ENCODE data around the gene NMNAT3. TPM values are rescaled to one million over a fixed set of nuclear protein-coding genes. Genes with fewer than 3 reads are reported as not detected.

NMNAT3 gene
- total RNA-seq, 1 experiment from 2014 or later: 4.6 TPM

DNA sequence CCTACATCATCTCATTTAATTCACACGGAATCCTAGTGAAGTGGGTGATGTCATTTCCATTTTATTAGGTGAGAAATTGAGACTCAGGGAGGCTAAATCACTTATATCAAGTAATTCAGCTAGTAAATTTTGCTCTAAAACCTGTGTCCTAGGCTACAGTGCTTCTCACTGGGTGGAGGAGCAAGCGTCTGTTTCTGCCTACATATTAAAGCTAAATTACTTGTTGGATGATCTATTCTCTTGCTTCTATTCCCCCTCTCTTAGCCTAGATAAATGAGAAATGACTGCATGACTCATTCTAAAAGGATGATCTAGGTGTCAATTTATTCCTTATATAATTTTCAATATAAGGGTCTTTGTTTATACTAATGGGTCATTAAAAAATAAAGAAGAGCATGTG lies 100.4 kb downstream of the NMNAT3 start:
- ChIA-PET POLR2A (no interaction called here), CTCF (interaction anchor here (0.9 to 2.3 kb wide), 3 partner anchors 11 to 141 kb away, joined by 3 to 7 read pairs (median 3); no protein-coding TSS in a partner anchor)
- TF ChIP-seq, protein P1, sequence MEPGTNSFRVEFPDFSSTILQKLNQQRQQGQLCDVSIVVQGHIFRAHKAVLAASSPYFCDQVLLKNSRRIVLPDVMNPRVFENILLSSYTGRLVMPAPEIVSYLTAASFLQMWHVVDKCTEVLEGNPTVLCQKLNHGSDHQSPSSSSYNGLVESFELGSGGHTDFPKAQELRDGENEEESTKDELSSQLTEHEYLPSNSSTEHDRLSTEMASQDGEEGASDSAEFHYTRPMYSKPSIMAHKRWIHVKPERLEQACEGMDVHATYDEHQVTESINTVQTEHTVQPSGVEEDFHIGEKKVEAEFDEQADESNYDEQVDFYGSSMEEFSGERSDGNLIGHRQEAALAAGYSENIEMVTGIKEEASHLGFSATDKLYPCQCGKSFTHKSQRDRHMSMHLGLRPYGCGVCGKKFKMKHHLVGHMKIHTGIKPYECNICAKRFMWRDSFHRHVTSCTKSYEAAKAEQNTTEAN (CRISPR knock-in tag; IDR thresholded peaks at IDR 0.05): no peak
- no peak for TF ChIP-seq ZNF219 (CRISPR knock-in tag; IDR thresholded peaks at IDR 0.05; ENCODE audit: borderline replicate concordance)
- no peak for TF ChIP-seq MXD4 (CRISPR knock-in tag; IDR thresholded peaks at IDR 0.05; ENCODE audit: borderline replicate concordance)
- TF ChIP-seq NFE2L1 (CRISPR knock-in tag; IDR thresholded peaks at IDR 0.05): no peak
- TF ChIP-seq FOXK1 (CRISPR knock-in tag; IDR thresholded peaks at IDR 0.05): no peak
- TF ChIP-seq TEAD4 (CRISPR knock-in tag; IDR thresholded peaks at IDR 0.05): no peak
- no peak for TF ChIP-seq ZNF416 (CRISPR knock-in tag; IDR thresholded peaks at IDR 0.05)
- TF ChIP-seq, protein P2, sequence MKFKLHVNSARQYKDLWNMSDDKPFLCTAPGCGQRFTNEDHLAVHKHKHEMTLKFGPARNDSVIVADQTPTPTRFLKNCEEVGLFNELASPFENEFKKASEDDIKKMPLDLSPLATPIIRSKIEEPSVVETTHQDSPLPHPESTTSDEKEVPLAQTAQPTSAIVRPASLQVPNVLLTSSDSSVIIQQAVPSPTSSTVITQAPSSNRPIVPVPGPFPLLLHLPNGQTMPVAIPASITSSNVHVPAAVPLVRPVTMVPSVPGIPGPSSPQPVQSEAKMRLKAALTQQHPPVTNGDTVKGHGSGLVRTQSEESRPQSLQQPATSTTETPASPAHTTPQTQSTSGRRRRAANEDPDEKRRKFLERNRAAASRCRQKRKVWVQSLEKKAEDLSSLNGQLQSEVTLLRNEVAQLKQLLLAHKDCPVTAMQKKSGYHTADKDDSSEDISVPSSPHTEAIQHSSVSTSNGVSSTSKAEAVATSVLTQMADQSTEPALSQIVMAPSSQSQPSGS (CRISPR knock-in tag; IDR thresholded peaks at IDR 0.05; ENCODE audit: borderline replicate concordance, low read depth): no peak
- no peak for TF ChIP-seq PRRX2 (CRISPR knock-in tag; IDR thresholded peaks at IDR 0.05)
- Mint-ChIP-seq H3K27me3 (ENCODE audit: low read depth) (no peaks in the 10 kb centered on the region), H3K4me3 (no peak overlapping the region), H3K27ac (no peak overlapping the region), H3K4me1 (peaks cover 10% of the 10 kb centered on the region), H3K9me3 (no peaks in the 10 kb centered on the region), H3K36me3 (no peaks in the 10 kb centered on the region)
- DNase-seq (ENCODE audit: low spot score) (no peak), ATAC-seq (no peak)

DNA sequence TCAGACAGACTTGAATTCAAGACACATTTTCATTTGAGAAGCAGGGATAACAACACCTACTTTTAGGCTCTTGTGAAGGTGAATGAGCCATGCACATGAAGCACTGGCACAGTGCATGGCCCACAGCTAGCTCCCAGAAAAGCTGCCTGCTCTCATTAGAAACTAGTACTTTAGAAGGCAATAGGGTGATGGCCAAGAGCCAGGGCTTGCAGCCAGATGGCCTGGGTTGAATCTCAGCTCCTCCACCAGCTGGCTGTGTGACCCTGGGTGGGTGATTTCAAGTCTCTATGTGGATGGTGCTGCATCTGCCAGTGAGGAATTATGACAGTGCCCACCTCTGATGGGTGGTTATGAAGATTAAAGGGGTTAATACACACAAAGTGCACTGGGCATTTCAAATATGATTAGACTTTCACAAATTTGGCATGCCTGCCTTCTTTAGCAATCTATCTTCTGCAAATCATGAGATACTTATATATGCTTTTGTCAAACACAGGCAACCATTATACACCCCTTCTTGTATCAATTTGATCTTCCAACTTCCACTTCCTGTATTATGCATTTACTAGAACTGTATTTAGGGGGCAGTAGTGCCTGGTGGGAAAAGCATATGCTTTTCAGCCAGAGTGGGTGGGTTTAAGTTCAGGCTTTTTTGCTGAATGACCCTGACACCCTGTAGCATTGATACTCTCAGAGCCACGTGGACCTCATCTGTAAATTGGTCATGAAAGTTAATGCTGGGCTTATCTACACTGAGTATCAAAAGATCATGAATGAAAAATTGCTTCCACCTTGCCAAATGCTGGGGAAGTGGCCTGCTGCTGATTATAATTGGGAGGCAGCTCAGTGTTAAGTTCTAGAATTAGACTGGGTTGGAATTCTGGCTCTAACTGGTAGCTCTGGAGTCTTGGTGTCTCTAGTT lies 103.5 kb downstream of the NMNAT3 start:
- H3K27ac Mint-ChIP-seq: no peak overlapping the region
- no peak for ATAC-seq
- no peak overlapping the region for H3K4me3 Mint-ChIP-seq
- peaks cover 27% of the 10 kb centered on the region for H3K36me3 Mint-ChIP-seq
- DNase-seq (ENCODE audit: low spot score): no peak
- peaks cover 26% of the 10 kb centered on the region for H3K9me3 Mint-ChIP-seq
- H3K27me3 Mint-ChIP-seq (ENCODE audit: low read depth): peaks cover 8% of the 10 kb centered on the region; the same call in 1 of the 2 replicates
- H3K4me1 Mint-ChIP-seq: peaks cover 10% of the 10 kb centered on the region
- TF ChIP-seq, protein P3, sequence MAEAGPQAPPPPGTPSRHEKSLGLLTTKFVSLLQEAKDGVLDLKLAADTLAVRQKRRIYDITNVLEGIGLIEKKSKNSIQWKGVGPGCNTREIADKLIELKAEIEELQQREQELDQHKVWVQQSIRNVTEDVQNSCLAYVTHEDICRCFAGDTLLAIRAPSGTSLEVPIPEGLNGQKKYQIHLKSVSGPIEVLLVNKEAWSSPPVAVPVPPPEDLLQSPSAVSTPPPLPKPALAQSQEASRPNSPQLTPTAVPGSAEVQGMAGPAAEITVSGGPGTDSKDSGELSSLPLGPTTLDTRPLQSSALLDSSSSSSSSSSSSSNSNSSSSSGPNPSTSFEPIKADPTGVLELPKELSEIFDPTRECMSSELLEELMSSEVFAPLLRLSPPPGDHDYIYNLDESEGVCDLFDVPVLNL (CRISPR knock-in tag; IDR thresholded peaks at IDR 0.05; ENCODE audit: borderline replicate concordance, low read depth): no peak
- TF ChIP-seq, protein P4, sequence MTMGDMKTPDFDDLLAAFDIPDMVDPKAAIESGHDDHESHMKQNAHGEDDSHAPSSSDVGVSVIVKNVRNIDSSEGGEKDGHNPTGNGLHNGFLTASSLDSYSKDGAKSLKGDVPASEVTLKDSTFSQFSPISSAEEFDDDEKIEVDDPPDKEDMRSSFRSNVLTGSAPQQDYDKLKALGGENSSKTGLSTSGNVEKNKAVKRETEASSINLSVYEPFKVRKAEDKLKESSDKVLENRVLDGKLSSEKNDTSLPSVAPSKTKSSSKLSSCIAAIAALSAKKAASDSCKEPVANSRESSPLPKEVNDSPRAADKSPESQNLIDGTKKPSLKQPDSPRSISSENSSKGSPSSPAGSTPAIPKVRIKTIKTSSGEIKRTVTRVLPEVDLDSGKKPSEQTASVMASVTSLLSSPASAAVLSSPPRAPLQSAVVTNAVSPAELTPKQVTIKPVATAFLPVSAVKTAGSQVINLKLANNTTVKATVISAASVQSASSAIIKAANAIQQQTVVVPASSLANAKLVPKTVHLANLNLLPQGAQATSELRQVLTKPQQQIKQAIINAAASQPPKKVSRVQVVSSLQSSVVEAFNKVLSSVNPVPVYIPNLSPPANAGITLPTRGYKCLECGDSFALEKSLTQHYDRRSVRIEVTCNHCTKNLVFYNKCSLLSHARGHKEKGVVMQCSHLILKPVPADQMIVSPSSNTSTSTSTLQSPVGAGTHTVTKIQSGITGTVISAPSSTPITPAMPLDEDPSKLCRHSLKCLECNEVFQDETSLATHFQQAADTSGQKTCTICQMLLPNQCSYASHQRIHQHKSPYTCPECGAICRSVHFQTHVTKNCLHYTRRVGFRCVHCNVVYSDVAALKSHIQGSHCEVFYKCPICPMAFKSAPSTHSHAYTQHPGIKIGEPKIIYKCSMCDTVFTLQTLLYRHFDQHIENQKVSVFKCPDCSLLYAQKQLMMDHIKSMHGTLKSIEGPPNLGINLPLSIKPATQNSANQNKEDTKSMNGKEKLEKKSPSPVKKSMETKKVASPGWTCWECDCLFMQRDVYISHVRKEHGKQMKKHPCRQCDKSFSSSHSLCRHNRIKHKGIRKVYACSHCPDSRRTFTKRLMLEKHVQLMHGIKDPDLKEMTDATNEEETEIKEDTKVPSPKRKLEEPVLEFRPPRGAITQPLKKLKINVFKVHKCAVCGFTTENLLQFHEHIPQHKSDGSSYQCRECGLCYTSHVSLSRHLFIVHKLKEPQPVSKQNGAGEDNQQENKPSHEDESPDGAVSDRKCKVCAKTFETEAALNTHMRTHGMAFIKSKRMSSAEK (CRISPR knock-in tag; IDR thresholded peaks at IDR 0.05; ENCODE audit: borderline replicate concordance): no peak
- TF ChIP-seq SMAD4 (CRISPR knock-in tag; IDR thresholded peaks at IDR 0.05) (no peak), ESRRA (CRISPR knock-in tag; IDR thresholded peaks at IDR 0.05; ENCODE audit: borderline replicate concordance) (no peak), ZNF423 (CRISPR knock-in tag; IDR thresholded peaks at IDR 0.05) (no peak), TP53 (CRISPR knock-in tag; IDR thresholded peaks at IDR 0.05) (no peak), ZNF232 (CRISPR knock-in tag; IDR thresholded peaks at IDR 0.05) (no peak)
- TF ChIP-seq, protein P5, sequence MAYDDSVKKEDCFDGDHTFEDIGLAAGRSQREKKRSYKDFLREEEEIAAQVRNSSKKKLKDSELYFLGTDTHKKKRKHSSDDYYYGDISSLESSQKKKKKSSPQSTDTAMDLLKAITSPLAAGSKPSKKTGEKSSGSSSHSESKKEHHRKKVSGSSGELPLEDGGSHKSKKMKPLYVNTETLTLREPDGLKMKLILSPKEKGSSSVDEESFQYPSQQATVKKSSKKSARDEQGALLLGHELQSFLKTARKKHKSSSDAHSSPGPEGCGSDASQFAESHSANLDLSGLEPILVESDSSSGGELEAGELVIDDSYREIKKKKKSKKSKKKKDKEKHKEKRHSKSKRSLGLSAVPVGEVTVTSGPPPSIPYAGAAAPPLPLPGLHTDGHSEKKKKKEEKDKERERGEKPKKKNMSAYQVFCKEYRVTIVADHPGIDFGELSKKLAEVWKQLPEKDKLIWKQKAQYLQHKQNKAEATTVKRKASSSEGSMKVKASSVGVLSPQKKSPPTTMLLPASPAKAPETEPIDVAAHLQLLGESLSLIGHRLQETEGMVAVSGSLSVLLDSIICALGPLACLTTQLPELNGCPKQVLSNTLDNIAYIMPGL (CRISPR knock-in tag; IDR thresholded peaks at IDR 0.05): no peak
- TF ChIP-seq, protein P6, sequence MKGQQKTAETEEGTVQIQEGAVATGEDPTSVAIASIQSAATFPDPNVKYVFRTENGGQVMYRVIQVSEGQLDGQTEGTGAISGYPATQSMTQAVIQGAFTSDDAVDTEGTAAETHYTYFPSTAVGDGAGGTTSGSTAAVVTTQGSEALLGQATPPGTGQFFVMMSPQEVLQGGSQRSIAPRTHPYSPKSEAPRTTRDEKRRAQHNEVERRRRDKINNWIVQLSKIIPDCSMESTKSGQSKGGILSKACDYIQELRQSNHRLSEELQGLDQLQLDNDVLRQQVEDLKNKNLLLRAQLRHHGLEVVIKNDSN (CRISPR knock-in tag; IDR thresholded peaks at IDR 0.05): no peak
- TF ChIP-seq, protein P7, sequence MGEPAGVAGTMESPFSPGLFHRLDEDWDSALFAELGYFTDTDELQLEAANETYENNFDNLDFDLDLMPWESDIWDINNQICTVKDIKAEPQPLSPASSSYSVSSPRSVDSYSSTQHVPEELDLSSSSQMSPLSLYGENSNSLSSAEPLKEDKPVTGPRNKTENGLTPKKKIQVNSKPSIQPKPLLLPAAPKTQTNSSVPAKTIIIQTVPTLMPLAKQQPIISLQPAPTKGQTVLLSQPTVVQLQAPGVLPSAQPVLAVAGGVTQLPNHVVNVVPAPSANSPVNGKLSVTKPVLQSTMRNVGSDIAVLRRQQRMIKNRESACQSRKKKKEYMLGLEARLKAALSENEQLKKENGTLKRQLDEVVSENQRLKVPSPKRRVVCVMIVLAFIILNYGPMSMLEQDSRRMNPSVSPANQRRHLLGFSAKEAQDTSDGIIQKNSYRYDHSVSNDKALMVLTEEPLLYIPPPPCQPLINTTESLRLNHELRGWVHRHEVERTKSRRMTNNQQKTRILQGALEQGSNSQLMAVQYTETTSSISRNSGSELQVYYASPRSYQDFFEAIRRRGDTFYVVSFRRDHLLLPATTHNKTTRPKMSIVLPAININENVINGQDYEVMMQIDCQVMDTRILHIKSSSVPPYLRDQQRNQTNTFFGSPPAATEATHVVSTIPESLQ (CRISPR knock-in tag; IDR thresholded peaks at IDR 0.05): no peak
- TF ChIP-seq, protein P8, sequence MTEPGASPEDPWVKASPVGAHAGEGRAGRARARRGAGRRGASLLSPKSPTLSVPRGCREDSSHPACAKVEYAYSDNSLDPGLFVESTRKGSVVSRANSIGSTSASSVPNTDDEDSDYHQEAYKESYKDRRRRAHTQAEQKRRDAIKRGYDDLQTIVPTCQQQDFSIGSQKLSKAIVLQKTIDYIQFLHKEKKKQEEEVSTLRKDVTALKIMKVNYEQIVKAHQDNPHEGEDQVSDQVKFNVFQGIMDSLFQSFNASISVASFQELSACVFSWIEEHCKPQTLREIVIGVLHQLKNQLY (CRISPR knock-in tag; IDR thresholded peaks at IDR 0.05): no peak
- ChIA-PET POLR2A (no interaction called here), CTCF (no interaction called here)

Data from WTC11 (cell line).